Measurements from ENCODE around the gene SH3RF3. TPM values are rescaled to one million over a fixed set of nuclear protein-coding genes. Genes with fewer than 3 reads are reported as not detected.

SH3RF3 gene
- total RNA-seq, 1 donor from 2014 or later = 0.28 TPM

- H3K27me3 ChIP-seq = no peaks in the 10 kb centered on the region
- no peaks in the 10 kb centered on the region for H3K79me2 ChIP-seq (ENCODE audit: low read depth)
- H3K36me3 ChIP-seq = no peaks in the 10 kb centered on the region
- Mint-ChIP-seq H3K27me3 (ENCODE audit: insufficient read depth, low read depth) (peaks cover 3% of the 10 kb centered on the region), H3K36me3 (no peaks in the 10 kb centered on the region), H3K9me3 (peaks cover 2% of the 10 kb centered on the region), H3K27ac (no peak overlapping the region), H3K4me1 (peaks cover 6% of the 10 kb centered on the region), H3K4me3 (no peak overlapping the region)
- H4K20me1 ChIP-seq (ENCODE audit: low read depth) = no peaks in the 10 kb centered on the region
- TF ChIP-seq CTCF (IDR thresholded peaks at IDR 0.05) (no peak), EZH2 (IDR thresholded peaks at IDR 0.05) (no peak), EZH2phosphoT487 (IDR thresholded peaks at IDR 0.05) (no peak)
- no peak overlapping the region for H3K9ac ChIP-seq
- no peak overlapping the region for H3K4me2 ChIP-seq
- H3K27ac ChIP-seq = no peak overlapping the region
- H3K4me1 ChIP-seq = no peaks in the 10 kb centered on the region
- no peaks in the 10 kb centered on the region for H3F3A ChIP-seq (ENCODE audit: low read depth)
- H3K9me3 ChIP-seq (ENCODE audit: low read depth) = no peaks in the 10 kb centered on the region
- H2AFZ ChIP-seq (replicated peaks) = no peak overlapping the region
- DNase-seq (ENCODE audit: low spot score) = no peak
- H3K4me3 ChIP-seq = no peak overlapping the region
These were observed 163.4 kb downstream of the SH3RF3 start for GRCh38 chr2:109292386-109292785.

GRCh38 chr2:109293663-109294062 lies 164.7 kb downstream of the SH3RF3 start:
- Histone ChIP-seq H3F3A (ENCODE audit: low read depth) (no peaks in the 10 kb centered on the region), H3K27ac (no peak overlapping the region), H4K20me1 (ENCODE audit: low read depth) (no peaks in the 10 kb centered on the region), H3K9ac (no peak overlapping the region), H3K4me2 (no peak overlapping the region), H3K9me3 (ENCODE audit: low read depth) (no peaks in the 10 kb centered on the region), H3K36me3 (no peaks in the 10 kb centered on the region), H3K27me3 (no peaks in the 10 kb centered on the region), H3K4me1 (no peaks in the 10 kb centered on the region), H3K4me3 (no peak overlapping the region), H2AFZ (replicated peaks) (no peak overlapping the region), H3K79me2 (ENCODE audit: low read depth) (no peaks in the 10 kb centered on the region)
- Mint-ChIP-seq H3K27ac (no peak overlapping the region), H3K4me1 (no peaks in the 10 kb centered on the region), H3K4me3 (no peak overlapping the region), H3K36me3 (no peaks in the 10 kb centered on the region), H3K27me3 (ENCODE audit: insufficient read depth, low read depth) (peaks cover 3% of the 10 kb centered on the region), H3K9me3 (peaks cover 2% of the 10 kb centered on the region)
- TF ChIP-seq EZH2 (IDR thresholded peaks at IDR 0.05) (no peak), CTCF (IDR thresholded peaks at IDR 0.05) (no peak), EZH2phosphoT487 (IDR thresholded peaks at IDR 0.05) (no peak)
- DNase-seq (ENCODE audit: low spot score) = no peak

GRCh38 chr2:109294523-109294922 lies 165.5 kb downstream of the SH3RF3 start:
- peaks cover 3% of the 10 kb centered on the region for H3K27me3 Mint-ChIP-seq (ENCODE audit: insufficient read depth, low read depth)
- Histone ChIP-seq H3K27me3 (no peaks in the 10 kb centered on the region), H3K4me3 (no peak overlapping the region), H2AFZ (replicated peaks) (no peak overlapping the region), H3K9ac (no peak overlapping the region), H3K36me3 (no peaks in the 10 kb centered on the region), H3K79me2 (ENCODE audit: low read depth) (no peaks in the 10 kb centered on the region), H3F3A (ENCODE audit: low read depth) (no peaks in the 10 kb centered on the region), H4K20me1 (ENCODE audit: low read depth) (no peaks in the 10 kb centered on the region), H3K27ac (no peak overlapping the region), H3K4me1 (no peaks in the 10 kb centered on the region), H3K4me2 (no peak overlapping the region), H3K9me3 (ENCODE audit: low read depth) (no peaks in the 10 kb centered on the region)
- TF ChIP-seq EZH2phosphoT487 (IDR thresholded peaks at IDR 0.05) (no peak), EZH2 (IDR thresholded peaks at IDR 0.05) (no peak), CTCF (IDR thresholded peaks at IDR 0.05) (no peak)
- DNase-seq (ENCODE audit: low spot score) = no peak
- H3K9me3 Mint-ChIP-seq = peaks cover 2% of the 10 kb centered on the region
- no peaks in the 10 kb centered on the region for H3K4me1 Mint-ChIP-seq
- no peaks in the 10 kb centered on the region for H3K36me3 Mint-ChIP-seq
- H3K27ac Mint-ChIP-seq = no peak overlapping the region
- no peak overlapping the region for H3K4me3 Mint-ChIP-seq
